IMR-90 (cell line): ENCODE measurements around the gene PMM2. TPM values are rescaled to one million over a fixed set of nuclear protein-coding genes. Genes with fewer than 3 reads are reported as not detected.

Experiments used
- ATAC-seq: fragments of 200-7000 bp; cut with Tn5 transposase; 2 replicates; pipeline ENCODE4 v1.9.1; 2020; ENCODE audit warnings: low read depth, mild to moderate bottlenecking, moderate library complexity
- BruUV-seq: library from RNA; stranded (reverse); fragments of 400-500 nt; replicated peaks from 2 replicates; lab custom pipeline; 2021; lab: Mats Ljungman, UMichigan
- CTCF ChIA-PET: fragments of 300-600 bp; formaldehyde crosslinking; extraction: SDS; loops from one replicate; lab custom pipeline; 2021; ENCODE audit warnings: antibody characterized with exemption; lab: Yijun Ruan, JAX
- POLR2A ChIA-PET: fragments of 300-600 bp; sonication (Branson Sonifier 250); formaldehyde crosslinking; loops from one replicate; lab custom pipeline; 2022; ENCODE audit warnings: antibody characterized with exemption; ENCODE audit not compliant: unreplicated experiment; lab: Charles Lee
- DNase-seq: peaks from one replicate; pipeline ENCODE4 v3.0.0; 2013
- H2AFZ ChIP-seq: replicated peaks from 2 replicates; pipeline ENCODE3; 2013; ENCODE audit warnings: low read length, mild to moderate bottlenecking; ENCODE audit not compliant: poor library complexity
- H2AK5ac ChIP-seq: 2 replicates; pipeline ENCODE4 v1.6.1; 2013; ENCODE audit warnings: low read depth, low read length, inconsistent platforms
- H2AK9ac ChIP-seq: replicated peaks from 2 replicates; pipeline ENCODE3; 2013; ENCODE audit warnings: mild to moderate bottlenecking, low read depth, low read length, moderate library complexity; ENCODE audit not compliant: poor library complexity
- H2BK120ac ChIP-seq: 2 replicates; pipeline ENCODE4 v1.6.1; 2013; ENCODE audit warnings: low read depth, low read length, inconsistent platforms
- H2BK15ac ChIP-seq: 3 replicates; pipeline ENCODE4 v1.6.1; 2013; ENCODE audit warnings: low read depth, low read length, inconsistent platforms
- H2BK20ac ChIP-seq: 2 replicates; pipeline ENCODE4 v1.6.1; 2013; ENCODE audit warnings: low read depth, mild to moderate bottlenecking, inconsistent platforms, low read length, moderate library complexity
- H2BK5ac ChIP-seq: 2 replicates; pipeline ENCODE4 v1.6.1; 2013; ENCODE audit warnings: mild to moderate bottlenecking, low read depth, low read length, inconsistent platforms; ENCODE audit not compliant: poor library complexity, severe bottlenecking
- H3K14ac ChIP-seq: replicated peaks from 2 replicates; pipeline ENCODE4 v1.6.1; 2013; ENCODE audit warnings: low read depth, low read length, inconsistent platforms
- H3K18ac ChIP-seq: 2 replicates; pipeline ENCODE4 v1.6.1; 2013; ENCODE audit warnings: low read depth, low read length, control low read depth
- H3K23ac ChIP-seq: 2 replicates; pipeline ENCODE4 v1.6.1; 2013; ENCODE audit warnings: low read depth, low read length, inconsistent platforms
- H3K27ac ChIP-seq: 2 replicates; pipeline ENCODE4 v1.5.1; 2013; ENCODE audit warnings: mild to moderate bottlenecking, control low read depth, low read length; ENCODE audit not compliant: insufficient read depth
- H3K27me3 ChIP-seq: 2 replicates; pipeline ENCODE4 v1.6.1; 2013; ENCODE audit warnings: low read length; ENCODE audit not compliant: control insufficient read depth, insufficient read depth
- H3K36me3 ChIP-seq: 2 replicates; pipeline ENCODE4 v1.6.1; 2013; ENCODE audit warnings: low read length, mixed read lengths; ENCODE audit not compliant: control insufficient read depth, insufficient read depth
- H3K4ac ChIP-seq: 2 replicates; pipeline ENCODE4 v1.6.1; 2013; ENCODE audit warnings: low read depth, low read length, inconsistent platforms
- H3K4me1 ChIP-seq: 2 replicates; pipeline ENCODE4 v1.6.1; 2013; ENCODE audit warnings: low read length, mixed read lengths; ENCODE audit not compliant: control insufficient read depth, insufficient read depth
- H3K4me2 ChIP-seq: 2 replicates; pipeline ENCODE4 v1.6.1; 2013; ENCODE audit warnings: low read depth, mild to moderate bottlenecking, control low read depth, low read length, moderate library complexity
- H3K4me3 ChIP-seq: 2 replicates; pipeline ENCODE4 v1.5.1; 2013; ENCODE audit warnings: low read depth, mild to moderate bottlenecking, control low read depth, low read length, moderate library complexity; ENCODE audit not compliant: insufficient read depth
- H3K56ac ChIP-seq: 2 replicates; pipeline ENCODE4 v1.6.1; 2013; ENCODE audit warnings: low read length, inconsistent platforms; ENCODE audit not compliant: insufficient read depth; ENCODE audit errors: extremely low read depth
- H3K79me1 ChIP-seq, 2 experiments: 2 replicates each; pipeline ENCODE4 v1.6.1; 2013; ENCODE audit warnings: low read length in 2 of 2, inconsistent platforms in 1 of 2, low read depth in 1 of 2
- H3K9ac ChIP-seq: 2 replicates; pipeline ENCODE4 v1.6.1; 2013; ENCODE audit warnings: low read depth, low read length, control low read depth
- H3K9me1 ChIP-seq: 2 replicates; pipeline ENCODE4 v1.6.1; 2013; ENCODE audit warnings: low read length, inconsistent platforms; ENCODE audit not compliant: insufficient read depth
- H3K9me3 ChIP-seq: 2 replicates; pipeline ENCODE4 v1.6.1; 2013; ENCODE audit warnings: low read length; ENCODE audit not compliant: control insufficient read depth, insufficient read depth
- H4K20me1 ChIP-seq: 2 replicates; pipeline ENCODE4 v1.6.1; 2013; ENCODE audit warnings: low read length, inconsistent platforms; ENCODE audit not compliant: insufficient read depth
- H4K5ac ChIP-seq: 2 replicates; pipeline ENCODE4 v1.6.1; 2013; ENCODE audit warnings: mild to moderate bottlenecking, low read depth, low read length, control low read depth
- H4K8ac ChIP-seq, 2 experiments: 2 replicates each; pipeline ENCODE4 v1.6.1; 2013; ENCODE audit warnings: low read depth in 2 of 2, low read length in 2 of 2, control low read depth in 1 of 2, inconsistent platforms in 1 of 2
- H4K91ac ChIP-seq: 2 replicates; pipeline ENCODE4 v1.6.1; 2013; ENCODE audit warnings: low read depth, low read length, inconsistent platforms; ENCODE audit not compliant: insufficient read depth
- BHLHE40 ChIP-seq: fragments of 150-350 bp; IDR thresholded peaks from 2 replicates; pipeline ENCODE4 v1.6.1; 2016; ENCODE audit warnings: mild to moderate bottlenecking, low read depth, low read length
- MAFK ChIP-seq: IDR thresholded peaks from 2 replicates; pipeline ENCODE4 v1.6.1; 2012; ENCODE audit warnings: low read depth, low read length, improper control_type of control experiment
- WGBS, 2 experiments: methylation state at CpG; one replicate each; pipeline versions ENCODE4 v1.1.5 to v1.1.7; 2013; ENCODE audit warnings: missing lambda C conversion rate in 2 of 2; ENCODE audit not compliant: insufficient read length in 1 of 2; ENCODE audit errors: extremely low coverage in 2 of 2; 5-methylcytosine and 5-hydroxymethylcytosine counted together
- dilution Hi-C: fragments of 300-500 bp; cut with HindIII; formaldehyde crosslinking; loops from one replicate; pipeline ENCODE4 v1.14.3; 2018; ENCODE audit warnings: low sequenced_read_pairs; ENCODE audit not compliant: unreplicated experiment
- in situ Hi-C: fragments of 300-500 bp; cut with MboI; formaldehyde crosslinking; loops from 3 replicates; pipeline ENCODE4 v1.14.3; 2019; ENCODE audit warnings: low sequenced_read_pairs, inconsistent platforms, mixed read lengths
- intact Hi-C: fragments of 100-400 bp; cut with micrococcal nuclease; formaldehyde crosslinking; loops from 2 replicates; pipeline ENCODE4 v1.10.0; 2022
- polyA plus RNA-seq, 3 experiments: library from polyadenylated mRNA; depleted of rRNA; stranded (reverse); fragments of >200 nt; gene quantifications; 2 replicates each; pipeline ENCODE4 v1.2.3, GENCODE V29; 2012; ENCODE audit warnings: low replicate concordance in 1 of 3
- total RNA-seq: library from RNA; depleted of rRNA; stranded (reverse); fragments of >200 nt; gene quantifications from 2 replicates; pipeline ENCODE4 v1.2.3, GENCODE V29; 2012

The PMM2 gene
- total and polyA plus RNA-seq, 2 of the 4 experiments (the other 2 are of a cell fraction): 25.8 to 38.9 TPM

GRCh38 chr16:8858994-8859912 is 61.6 kb downstream of the PMM2 start:
- Histone ChIP-seq H3K23ac (no peak overlapping the region), H3K27ac (no peak overlapping the region; the same call in 1 of the 2 replicates), H3K27me3 (no peaks in the 10 kb centered on the region), H4K5ac (no peak overlapping the region), H3K14ac (no peak overlapping the region), H2BK20ac (no peak overlapping the region), H2AFZ (no peak overlapping the region), H3K9ac (no peak overlapping the region), H3K9me3 (no peaks in the 10 kb centered on the region), H3K4me1 (peaks cover 24% of the 10 kb centered on the region), H3K4me2 (no peak overlapping the region), H4K8ac (no peak overlapping the region), H3K9me1 (peaks cover 20% of the 10 kb centered on the region), H2BK5ac (no peak overlapping the region), H3K36me3 (peaks cover 46% of the 10 kb centered on the region), H4K91ac (no peak overlapping the region), H2BK120ac (no peak overlapping the region), H3K18ac (no peak overlapping the region), H3K79me1 (peaks cover 17 to 92% of the 10 kb centered on the region in 2 experiments), H2AK9ac (no peak overlapping the region), H3K4ac (peak overlapping the region; percentile 76; the same call in 1 of the 2 replicates), H2BK15ac (no peak overlapping the region), H2AK5ac (no peak overlapping the region), H3K4me3 (no peak overlapping the region), H3K56ac (no peak overlapping the region), H4K20me1 (peaks cover 76% of the 10 kb centered on the region)
- WGBS, 2 experiments: 90% methylated on average over 18 of the region's 31 CpGs; no CpG with 5 or more reads in 1 of the 2 experiments
- ChIA-PET CTCF (interaction anchor here (1.2 kb wide), 1 partner anchor 21 kb away, joined by 3 read pairs; no protein-coding TSS in a partner anchor), POLR2A (no interaction called here)
- dilution Hi-C loops (no loop called here), in situ Hi-C loops (no loop called here), intact Hi-C loops (no loop called here)
- no peak for DNase-seq
- BruUV-seq: no TSS peak
- ATAC-seq: no peak
- TF ChIP-seq BHLHE40 (no peak), MAFK (no peak)
